Adrenal gland (tissue), 5 donors: Measurements from ENCODE around the gene SCUBE1.

Source experiments
- POLR2A ChIP-seq, 2 donors: fragments of 450-650 bp; IDR thresholded peaks; one replicate each; pipeline ENCODE4 v1.6.1; 2017; ENCODE audit warnings: antibody characterized with exemption in 2 of 2, mild to moderate bottlenecking in 2 of 2, moderate library complexity in 1 of 2
- TF ChIP-seq, protein P1 (sequence below), 6 experiments: fragments of 450-650 bp in 4 of 6; fragments of 200-600 bp in 2 of 6; sonication (generic) in 1 of 6; IDR thresholded peaks; 1 replicate in 5 of 6; 2 replicates in 1 of 6; pipeline versions ENCODE4 v1.5.1 to v1.8.0; 2016 to 2021; ENCODE audit warnings: antibody characterized with exemption in 6 of 6, mild to moderate bottlenecking in 2 of 6, moderate library complexity in 1 of 6
- donor health status: DM: no; HTN: no; CAD: no.

DNA sequence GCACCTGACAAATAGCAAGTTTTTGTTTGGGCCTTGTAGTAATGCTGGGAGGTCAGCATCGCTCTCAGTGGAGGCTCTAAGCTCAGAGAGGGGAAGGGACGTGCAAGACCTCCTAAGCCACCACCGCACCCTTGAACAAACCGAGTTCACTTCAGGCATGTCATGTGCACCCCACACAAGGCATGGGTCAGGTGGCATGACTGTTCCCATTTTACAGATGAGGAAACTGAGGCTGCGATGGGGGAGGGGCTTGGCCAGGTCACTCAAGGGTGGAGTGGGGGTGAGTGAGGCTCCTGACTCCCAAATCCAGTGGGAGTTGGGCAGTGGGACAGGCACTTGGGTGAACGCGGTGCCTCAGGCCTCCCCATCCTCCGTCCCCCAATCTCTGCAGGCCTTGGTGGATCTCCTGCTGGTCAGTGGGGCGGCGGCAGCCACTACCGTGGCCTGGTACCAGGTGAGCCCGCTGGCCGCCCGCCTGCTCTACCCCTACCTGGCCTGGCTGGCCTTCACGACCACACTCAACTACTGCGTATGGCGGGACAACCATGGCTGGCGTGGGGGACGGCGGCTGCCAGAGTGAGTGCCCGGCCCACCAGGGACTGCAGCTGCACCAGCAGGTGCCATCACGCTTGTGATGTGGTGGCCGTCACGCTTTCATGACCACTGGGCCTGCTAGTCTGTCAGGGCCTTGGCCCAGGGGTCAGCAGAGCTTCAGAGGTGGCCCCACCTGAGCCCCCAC, 180.6 kb downstream of the SCUBE1 start:
- TF ChIP-seq, protein P1, sequence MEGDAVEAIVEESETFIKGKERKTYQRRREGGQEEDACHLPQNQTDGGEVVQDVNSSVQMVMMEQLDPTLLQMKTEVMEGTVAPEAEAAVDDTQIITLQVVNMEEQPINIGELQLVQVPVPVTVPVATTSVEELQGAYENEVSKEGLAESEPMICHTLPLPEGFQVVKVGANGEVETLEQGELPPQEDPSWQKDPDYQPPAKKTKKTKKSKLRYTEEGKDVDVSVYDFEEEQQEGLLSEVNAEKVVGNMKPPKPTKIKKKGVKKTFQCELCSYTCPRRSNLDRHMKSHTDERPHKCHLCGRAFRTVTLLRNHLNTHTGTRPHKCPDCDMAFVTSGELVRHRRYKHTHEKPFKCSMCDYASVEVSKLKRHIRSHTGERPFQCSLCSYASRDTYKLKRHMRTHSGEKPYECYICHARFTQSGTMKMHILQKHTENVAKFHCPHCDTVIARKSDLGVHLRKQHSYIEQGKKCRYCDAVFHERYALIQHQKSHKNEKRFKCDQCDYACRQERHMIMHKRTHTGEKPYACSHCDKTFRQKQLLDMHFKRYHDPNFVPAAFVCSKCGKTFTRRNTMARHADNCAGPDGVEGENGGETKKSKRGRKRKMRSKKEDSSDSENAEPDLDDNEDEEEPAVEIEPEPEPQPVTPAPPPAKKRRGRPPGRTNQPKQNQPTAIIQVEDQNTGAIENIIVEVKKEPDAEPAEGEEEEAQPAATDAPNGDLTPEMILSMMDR (IDR thresholded peaks at IDR 0.05), result no peak
- no peak for TF ChIP-seq POLR2A (IDR thresholded peaks at IDR 0.05)
